Occipital lobe (tissue), 2 donors: Measurements from ENCODE around the gene BLOC1S2. TPM values are rescaled to one million over a fixed set of nuclear protein-coding genes. Genes with fewer than 3 reads are reported as not detected.
"Not testable (repeated sequence)": the region's sequence is repeated elsewhere in the genome, so short reads cannot be mapped to it uniquely, and the experiment has no call there.

ENCODE experiments used
- DNase-seq: peaks from one replicate; lab custom pipeline; 2025; lab: John Stamatoyannopoulos, UW
- total RNA-seq: library from RNA; depleted of rRNA; stranded (reverse); fragments of >200 nt; gene quantifications from one replicate; pipeline ENCODE4 v1.2.3, GENCODE V29; 2014

BLOC1S2 gene
- total RNA-seq, 1 donor from 2014 or later = 44.0 TPM

DNA sequence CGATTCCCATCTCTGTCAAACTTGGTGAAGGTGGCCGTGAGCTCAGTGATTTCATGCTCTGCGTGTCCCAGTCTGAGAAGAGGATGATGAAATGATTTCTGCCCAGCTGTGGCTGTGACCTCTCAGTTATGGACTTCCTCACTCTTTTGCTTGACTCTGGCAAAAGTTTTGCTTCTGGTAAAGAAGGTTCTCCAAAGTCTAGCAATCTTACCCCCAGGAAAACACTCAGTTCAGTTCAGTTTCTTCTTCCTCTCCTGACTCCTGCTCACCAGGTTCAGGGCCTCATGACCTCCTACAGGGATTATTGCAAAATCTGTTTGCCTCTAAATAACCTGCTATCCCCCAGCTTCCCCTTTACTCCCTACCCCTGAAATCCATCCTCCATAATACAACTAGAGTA lies 4.9 kb upstream of the BLOC1S2 start:
- DNase-seq = no peak

DNA sequence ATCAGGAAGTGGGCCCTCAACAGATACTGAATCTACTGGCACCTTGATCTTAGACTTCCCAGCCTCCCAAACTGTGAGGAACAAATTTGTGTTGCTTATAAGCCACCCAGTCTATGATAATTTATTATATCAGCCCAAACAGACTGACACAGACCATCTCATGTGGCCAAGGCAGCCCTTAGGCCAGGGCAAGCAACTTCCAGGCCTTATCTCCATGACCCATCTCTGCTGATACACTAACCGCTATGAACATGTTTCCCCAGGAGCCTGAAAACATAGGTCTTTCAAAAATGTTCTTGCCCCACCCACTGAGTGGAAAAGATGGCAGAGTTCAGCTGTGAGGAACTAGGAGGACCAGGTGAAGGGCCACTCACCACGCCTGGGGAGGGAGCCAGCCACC lies 3.2 kb upstream of the BLOC1S2 start:
- DNase-seq = no peak

DNA sequence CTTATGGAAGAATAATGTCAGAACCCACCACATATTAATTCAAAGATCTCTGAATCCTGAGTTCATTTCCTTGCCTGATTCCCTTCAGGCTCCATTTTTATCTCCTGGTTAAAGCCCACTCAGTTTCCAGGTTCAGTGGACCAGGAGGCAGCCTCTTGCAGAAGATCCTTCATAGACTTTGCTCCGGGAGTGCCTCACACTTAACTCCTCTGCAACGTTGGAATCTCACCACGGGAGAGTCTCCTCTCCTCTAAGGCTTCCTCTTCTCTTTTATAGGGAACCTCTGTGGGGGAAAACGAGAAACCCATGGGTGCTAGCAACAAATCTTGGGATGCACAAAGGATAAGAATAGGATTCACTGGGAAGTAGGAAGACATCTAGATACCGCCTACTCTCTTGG lies 1.7 kb upstream of the BLOC1S2 start:
- DNase-seq = no peak

DNA sequence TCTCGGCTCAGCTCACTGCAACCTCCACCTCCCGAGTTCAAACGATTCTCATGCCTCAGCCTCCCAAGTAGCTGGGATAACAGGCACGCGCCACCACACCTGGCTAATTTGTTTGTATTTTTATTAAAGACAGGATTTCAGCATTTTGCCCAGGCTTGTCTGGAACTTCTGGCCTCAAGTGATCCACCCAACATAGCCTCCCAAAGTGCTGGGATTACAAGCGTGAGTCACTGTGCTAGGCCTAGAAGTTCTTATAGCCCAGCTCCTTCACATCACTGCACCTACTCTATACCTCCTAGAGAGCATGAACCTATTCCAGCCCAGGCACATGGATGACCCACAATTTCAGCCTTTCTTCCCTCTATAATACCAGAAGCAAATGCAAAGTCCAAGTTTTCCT lies 1.3 kb upstream of the BLOC1S2 start:
- DNase-seq = no peak

DNA sequence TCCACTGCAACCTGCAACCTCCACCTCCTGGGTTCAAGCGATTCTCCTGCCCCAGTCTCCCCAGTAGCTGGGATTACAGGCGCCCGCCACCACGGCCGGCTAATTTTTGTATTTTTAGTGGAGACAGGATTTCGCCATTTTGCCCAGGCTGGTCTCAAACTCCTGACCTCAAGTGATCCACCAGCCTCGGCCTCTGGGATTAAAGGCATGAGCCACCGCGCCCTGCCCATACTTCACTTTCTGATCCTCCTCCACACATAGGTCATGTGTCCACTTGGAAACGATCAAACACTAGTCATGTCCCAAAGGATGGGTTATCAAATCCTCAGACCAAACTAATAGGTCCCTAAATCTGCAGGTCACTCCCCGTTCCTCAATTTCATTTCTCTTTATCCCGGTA lies 1.2 kb downstream of the BLOC1S2 start:
- DNase-seq = not testable (repeated sequence)

DNA sequence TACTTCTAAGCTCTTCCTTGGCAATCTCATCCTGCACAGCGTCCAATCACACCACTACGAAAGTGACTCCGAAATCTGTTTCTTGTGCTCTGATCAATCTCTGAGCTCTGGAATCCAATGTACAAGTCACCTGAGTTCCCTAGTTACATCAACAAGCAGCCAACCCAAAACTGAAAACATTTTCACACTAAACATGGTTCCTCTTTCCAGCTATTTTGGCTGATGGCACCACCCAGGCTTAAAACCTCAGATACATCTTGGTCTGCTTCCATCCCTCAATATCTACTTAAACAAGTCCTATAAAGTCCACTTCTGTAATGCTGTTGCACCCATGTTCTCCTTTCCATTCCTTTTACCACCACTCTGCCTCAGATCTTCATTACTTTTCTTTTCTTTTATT lies 3.6 kb downstream of the BLOC1S2 start:
- no peak for DNase-seq

DNA sequence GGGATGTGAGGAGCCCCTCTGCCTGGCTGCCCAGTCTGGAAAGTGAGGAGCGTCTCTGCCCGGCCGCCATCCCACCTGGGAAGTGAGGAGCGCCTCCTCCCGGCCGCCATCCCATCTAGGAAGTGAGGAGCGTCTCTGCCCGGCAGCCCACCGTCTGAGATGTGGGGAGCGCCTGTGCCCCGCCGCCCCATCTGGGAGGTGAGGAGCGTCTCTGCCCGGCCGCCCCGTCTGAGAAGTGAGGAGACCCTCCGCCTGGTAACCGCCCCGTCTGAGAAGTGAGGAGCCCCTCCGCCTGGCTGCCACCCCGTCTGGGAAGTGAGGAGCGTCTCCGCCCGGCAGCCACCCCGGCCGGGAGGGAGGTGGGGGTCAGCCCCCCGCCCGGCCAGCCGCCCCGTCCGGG lies 9.5 kb downstream of the BLOC1S2 start:
- not testable (repeated sequence) for DNase-seq

DNA sequence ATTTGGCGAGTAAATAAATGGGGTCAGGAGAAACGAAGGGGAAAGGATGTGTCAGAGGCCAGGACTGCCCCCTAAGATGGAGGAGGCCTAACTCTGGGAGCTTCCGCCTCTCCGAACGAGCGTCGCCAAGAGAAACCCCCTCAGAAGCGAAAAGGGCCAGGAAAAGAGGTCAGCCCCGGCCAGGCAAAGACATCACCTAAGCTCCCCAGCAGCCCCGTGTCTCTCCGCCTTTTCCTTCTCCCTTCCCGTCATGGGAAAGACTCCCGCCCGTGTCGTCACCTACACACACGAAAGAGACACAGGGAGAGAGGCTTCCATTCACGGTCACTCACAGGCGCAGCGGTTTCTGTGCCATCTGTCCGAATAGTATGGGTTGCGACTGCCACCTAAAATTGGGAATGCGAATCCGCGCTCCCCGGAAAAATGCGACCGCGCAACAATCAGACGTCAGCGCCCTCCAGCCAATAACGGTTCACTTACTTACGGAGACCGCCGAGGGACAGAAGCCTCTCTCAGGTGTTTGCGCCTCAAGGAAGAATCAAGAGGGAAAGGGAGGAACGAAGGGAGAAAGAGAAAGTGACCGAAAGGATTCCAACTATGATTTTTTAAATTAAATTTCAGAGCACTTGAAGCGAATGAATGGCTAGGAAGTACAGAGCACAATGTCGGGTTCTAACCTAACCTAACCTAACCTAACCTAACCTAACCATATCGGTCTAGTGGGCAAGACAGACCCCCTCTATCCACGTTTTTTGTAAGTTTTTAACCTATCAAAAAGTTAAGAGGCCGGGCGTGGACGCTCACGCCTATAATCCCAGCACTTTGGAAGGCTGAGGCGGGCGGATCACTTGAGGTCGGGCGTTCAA lies 19.0 kb downstream of the BLOC1S2 start, which contains the start of gene CWF19L1:
Gene CWF19L1, minus strand, starts transcription at position 400 of the 866 bp plus-strand sequence. Its CDS starts 45 bp downstream, at position 355.
- DNase-seq = peak; percentile 77

DNA sequence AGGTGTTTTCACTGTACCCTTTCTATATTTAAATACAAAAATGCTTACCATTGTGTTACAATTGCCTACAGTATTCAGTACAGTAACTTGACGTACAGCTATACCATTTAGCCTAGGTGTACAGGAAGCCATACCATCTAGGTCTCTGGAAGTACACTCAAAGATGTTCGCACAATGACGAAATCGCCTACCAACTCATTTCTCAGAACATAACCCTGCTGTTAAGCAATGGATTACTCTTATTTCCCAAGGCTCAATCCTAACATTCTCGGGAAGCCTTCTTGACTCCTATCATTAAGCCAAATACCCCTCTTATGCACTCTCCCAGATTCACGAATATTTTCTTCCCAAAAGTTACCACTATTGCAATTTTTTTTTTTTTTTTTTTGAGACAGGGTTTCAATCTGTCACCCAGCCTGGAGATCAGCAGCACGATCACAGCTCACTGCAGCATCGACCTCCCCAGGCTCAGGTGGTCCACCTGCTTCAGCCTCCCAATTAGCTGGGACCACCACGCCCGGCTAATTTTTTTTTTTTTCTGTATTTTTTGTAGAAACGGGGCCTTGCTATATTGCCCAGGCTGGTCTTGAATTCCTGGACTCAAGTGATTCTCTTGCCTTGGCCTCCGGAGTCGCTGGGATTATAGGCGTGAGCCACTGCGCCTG lies 20.5 kb downstream of the BLOC1S2 start:
- no peak for DNase-seq

DNA sequence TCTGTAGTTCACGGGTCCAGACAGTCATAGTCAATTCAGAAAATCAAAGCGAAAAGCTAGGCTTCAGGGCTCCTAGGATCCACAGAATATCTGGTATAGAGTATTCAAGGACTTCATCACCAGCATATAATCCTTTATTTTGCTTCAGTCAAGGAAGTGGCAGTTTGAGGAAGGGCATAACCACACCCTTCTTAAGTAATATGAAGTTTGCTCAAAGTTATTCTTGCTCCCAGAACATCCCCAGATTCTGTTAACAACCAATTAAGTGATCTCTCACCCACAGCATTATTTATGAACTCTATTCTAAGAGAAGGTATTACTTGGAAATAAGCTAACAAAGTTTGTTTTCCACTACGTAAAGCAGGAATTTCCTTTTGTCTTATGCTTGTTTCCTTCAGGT lies 32.3 kb downstream of the BLOC1S2 start:
- no peak for DNase-seq

DNA sequence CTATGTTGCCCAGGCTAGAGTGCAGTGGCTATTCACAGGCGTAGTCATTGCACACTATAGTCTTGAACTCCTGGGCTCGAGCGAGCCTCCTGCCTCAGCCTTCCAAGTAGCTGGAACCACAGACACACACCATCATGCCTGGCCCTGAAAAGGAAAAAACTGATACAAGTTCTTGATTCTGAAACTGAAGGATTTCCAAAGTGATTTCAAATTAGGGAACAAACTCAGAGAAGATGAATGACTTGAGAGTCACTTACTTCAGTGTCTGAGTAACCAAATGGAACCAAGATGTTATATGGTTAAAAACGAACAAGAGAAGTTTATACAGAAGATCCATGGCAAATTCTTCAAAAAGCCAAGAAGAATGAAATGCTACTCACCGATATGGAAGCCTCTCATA lies 33.4 kb downstream of the BLOC1S2 start:
- no peak for DNase-seq

DNA sequence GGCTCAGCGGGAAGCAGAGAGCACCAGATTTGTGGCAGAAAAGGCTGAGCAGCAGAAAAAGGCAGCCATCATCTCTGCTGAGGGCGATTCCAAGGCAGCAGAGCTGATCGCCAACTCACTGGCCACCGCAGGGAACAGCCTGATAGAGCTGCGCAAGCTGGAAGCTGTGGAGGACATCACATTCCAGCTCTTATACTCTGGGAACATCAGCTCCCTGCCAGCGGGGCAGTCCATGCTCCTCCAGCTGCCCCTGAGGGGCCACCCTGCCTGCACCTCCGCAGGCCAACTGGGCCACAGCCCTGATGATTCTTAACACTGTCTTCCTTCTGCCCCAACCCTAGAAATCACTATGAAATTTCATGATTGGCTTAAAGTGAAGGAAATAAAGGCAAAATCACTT lies 37.7 kb downstream of the BLOC1S2 start:
- no peak for DNase-seq

DNA sequence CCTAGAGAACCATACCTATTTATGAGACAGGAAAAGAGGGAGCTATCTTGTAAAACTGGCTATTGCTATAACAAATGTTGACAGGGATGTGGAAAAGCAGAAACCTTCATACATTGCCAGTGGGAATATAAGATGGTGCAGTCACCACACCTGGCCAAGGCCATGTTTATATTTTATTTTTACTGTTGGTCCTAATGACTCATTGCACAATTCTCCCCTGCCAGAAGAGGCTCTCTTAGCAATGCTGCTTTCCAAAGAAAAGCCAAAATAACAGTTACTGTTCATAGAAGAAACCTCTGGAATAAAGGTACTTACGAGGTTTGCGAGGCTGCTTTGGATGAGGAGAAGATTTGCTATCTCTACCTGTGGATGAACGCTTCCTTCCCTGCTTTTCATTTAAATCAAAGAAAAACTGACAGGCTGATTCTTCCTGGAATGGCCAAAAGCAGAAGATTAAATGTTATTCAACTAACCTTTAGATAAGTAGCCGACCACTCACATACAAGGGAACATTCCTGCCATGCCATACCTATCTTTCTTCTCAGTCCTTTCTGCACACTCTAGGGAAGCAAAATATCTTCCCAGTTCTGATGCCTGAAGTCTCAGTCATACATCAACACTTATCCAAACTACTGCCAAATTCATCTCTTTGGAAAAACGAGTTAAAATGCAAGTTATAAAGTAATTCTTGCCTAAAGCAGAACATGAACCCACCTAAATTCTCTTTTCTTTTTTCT lies 40.8 kb downstream of the BLOC1S2 start:
- DNase-seq = no peak

DNA sequence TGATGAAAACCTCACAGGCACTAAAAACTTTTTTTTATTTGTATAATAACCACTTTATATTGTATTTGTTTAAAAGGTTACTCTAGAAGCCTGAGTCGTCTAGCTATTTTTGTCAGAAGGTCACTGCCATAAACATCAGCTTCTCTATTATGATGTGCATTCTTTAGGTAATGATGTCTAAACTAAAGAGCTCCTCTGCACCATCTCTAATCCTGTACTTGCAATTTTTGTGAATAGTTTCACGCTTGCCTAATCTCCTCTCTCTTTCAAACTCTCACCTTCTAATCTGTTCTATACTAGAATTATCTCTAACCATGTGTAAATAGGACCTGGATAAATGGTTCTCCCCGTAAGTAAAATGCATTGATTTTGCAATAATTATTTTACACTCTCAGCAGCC lies 46.6 kb downstream of the BLOC1S2 start:
- DNase-seq = no peak

DNA sequence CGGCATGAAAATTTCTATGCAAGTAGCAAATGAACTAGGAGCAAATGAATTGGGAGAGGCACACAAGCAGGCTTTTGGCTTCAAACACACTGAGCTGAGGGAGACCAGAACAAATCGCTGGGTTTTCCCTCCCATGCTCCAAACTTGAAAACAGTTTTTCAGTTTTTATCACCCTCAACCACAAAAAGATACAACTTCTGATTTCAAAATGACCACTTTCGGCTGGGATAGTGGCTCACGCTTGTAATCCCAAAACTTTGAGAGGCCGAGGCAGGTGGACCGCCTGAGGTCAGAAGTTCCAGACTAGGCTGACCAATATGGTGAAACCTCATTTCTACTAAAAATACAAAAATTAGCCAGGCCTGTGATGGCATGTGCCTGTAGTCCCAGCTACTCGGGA lies 48.1 kb downstream of the BLOC1S2 start:
- no peak for DNase-seq

DNA sequence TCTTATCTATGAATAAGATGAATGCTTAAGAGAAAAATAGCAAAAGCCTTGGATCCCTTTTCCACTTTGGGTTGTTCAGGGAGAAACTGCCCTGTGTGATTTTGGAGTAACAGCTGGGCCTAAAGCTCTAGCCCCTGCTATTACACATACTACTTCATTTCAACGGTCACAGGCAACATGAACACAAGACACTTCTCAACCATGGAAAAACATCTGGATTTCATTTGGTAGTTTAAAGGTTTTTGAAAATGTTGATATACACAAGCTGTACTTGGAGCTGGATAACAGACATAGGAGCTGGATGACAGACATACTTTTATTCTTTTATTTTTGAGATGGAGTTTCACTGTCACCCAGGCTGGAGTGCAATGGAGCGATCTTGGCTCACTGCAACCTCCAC lies 54.4 kb downstream of the BLOC1S2 start:
- DNase-seq = no peak

DNA sequence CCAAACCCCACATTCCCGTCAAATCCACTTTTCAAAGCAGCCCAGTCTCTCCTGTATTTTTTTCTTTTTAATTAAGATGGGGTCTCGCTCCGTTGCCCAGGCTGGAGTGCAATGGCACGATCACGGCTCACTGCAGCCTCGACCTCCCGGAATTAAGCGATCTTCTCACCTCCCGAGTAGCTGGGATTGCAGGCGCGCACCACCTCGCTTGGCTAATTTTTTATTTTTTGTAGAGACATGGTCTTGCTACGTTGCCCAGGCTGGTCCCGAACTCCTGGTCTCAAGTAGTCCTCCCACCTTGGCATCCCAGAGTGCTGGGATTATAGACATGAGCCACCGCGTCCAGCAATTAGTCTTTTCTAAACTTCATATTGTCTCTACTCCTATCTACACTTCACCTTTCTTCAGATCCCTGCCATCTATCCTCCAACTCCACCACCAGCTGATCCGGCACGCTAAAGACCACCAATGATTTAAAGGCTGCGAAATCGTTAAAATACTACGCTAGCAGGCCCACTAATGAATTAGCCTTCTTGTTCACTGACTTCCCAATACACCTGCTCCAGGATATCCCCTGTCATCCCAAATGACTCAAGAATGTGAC lies 56.6 kb downstream of the BLOC1S2 start:
- no peak for DNase-seq

DNA sequence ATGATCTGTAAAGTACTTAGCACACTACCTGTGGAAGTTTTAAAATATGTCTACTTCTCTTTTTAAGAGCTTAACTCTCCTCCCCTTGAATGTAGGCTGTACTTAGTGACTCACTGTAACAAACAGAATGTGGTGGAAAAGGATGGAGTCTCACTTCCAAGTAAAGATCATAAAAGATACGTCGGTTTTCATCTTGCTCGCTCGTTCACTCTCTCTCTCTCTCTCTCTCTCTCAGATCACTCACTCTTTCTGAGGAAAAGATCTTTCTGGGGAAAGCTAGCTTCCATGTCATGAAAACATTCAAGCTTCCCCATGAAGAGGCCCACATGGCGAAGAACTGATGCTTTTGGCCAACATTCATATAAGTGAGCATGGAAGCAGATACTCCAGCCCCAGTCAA lies 62.6 kb downstream of the BLOC1S2 start:
- DNase-seq = no peak
